DOHH2 (cell line): ENCODE data around the gene DLK1.

Source experiments
- H3F3A ChIP-seq: fragments of 200-600 bp; sonication (generic), shearing (Covaris generic); 2 replicates; pipeline ENCODE4 v1.6.0; 2016; ENCODE audit warnings: antibody characterized with exemption, mild to moderate bottlenecking; ENCODE audit not compliant: control insufficient read depth, insufficient read depth
- H3K27ac ChIP-seq: fragments of 200-600 bp; sonication (generic); 2 replicates; pipeline ENCODE4 v1.5.1; 2014; ENCODE audit warnings: low read depth, mild to moderate bottlenecking, low read length, moderate library complexity
- H3K27me3 ChIP-seq: fragments of 200-600 bp; sonication (generic); 2 replicates; pipeline ENCODE4 v1.6.1; 2014; ENCODE audit warnings: mild to moderate bottlenecking, low read length, mixed read lengths; ENCODE audit not compliant: control insufficient read depth
- H3K36me3 ChIP-seq: fragments of 200-600 bp; sonication (generic); 2 replicates; pipeline ENCODE4 v1.6.1; 2014; ENCODE audit warnings: mild to moderate bottlenecking, low read length, moderate library complexity, mixed read lengths; ENCODE audit not compliant: control insufficient read depth
- H3K4me1 ChIP-seq: fragments of 200-600 bp; sonication (generic); 2 replicates; pipeline ENCODE4 v1.6.1; 2014; ENCODE audit warnings: mild to moderate bottlenecking, low read length, mixed read lengths; ENCODE audit not compliant: control insufficient read depth
- H3K4me2 ChIP-seq: fragments of 200-600 bp; sonication (generic); 2 replicates; pipeline ENCODE4 v1.6.0; 2014; ENCODE audit warnings: mild to moderate bottlenecking, low read length, moderate library complexity
- H3K4me3 ChIP-seq: fragments of 200-600 bp; sonication (generic); 2 replicates; pipeline ENCODE4 v1.5.1; 2014; ENCODE audit warnings: mild to moderate bottlenecking, low read length, mixed read lengths
- H3K79me2 ChIP-seq: fragments of 200-600 bp; sonication (generic); 2 replicates; pipeline ENCODE4 v1.6.1; 2014; ENCODE audit warnings: mild to moderate bottlenecking, low read length, mixed read lengths; ENCODE audit not compliant: control insufficient read depth
- H3K9me2 ChIP-seq: fragments of 200-600 bp; sonication (generic); replicated peaks from 2 replicates; pipeline ENCODE4 v1.6.1; 2014; ENCODE audit warnings: mild to moderate bottlenecking, low read length, mixed read lengths; ENCODE audit not compliant: control insufficient read depth
- H3K9me3 ChIP-seq: fragments of 200-600 bp; sonication (generic); 2 replicates; pipeline ENCODE4 v1.6.1; 2014; ENCODE audit warnings: antibody characterized with exemption, low read length, mixed read lengths; ENCODE audit not compliant: control insufficient read depth, insufficient read depth
- H4K20me1 ChIP-seq: fragments of 200-600 bp; sonication (generic); 2 replicates; pipeline ENCODE4 v1.6.0; 2014; ENCODE audit warnings: low read depth, mild to moderate bottlenecking, antibody characterized with exemption, low read length, moderate library complexity; ENCODE audit not compliant: control insufficient read depth, insufficient read depth
- CTCF ChIP-seq: fragments of 200-600 bp; sonication (generic); IDR thresholded peaks from one replicate; pipeline ENCODE4 v1.5.1; 2014; ENCODE audit warnings: antibody characterized with exemption, mild to moderate bottlenecking, low read depth, low read length; ENCODE audit not compliant: poor library complexity, severe bottlenecking
- EZH2phosphoT487 ChIP-seq: fragments of 200-600 bp; sonication (generic); IDR thresholded peaks from 2 replicates; pipeline ENCODE4 v1.6.1; 2017; ENCODE audit warnings: borderline replicate concordance, mild to moderate bottlenecking, antibody characterized with exemption, low read length, moderate library complexity, mixed read lengths

DLK1 gene

GRCh38 chr14:100740929-100741328 is 14.2 kb downstream of the DLK1 start:
- no peaks in the 10 kb centered on the region for H4K20me1 ChIP-seq
- no peak overlapping the region for H3K27ac ChIP-seq

GRCh38 chr14:100741966-100742365 is 15.3 kb downstream of the DLK1 start:
- no peaks in the 10 kb centered on the region for H3K27me3 ChIP-seq
- H3K9me2 ChIP-seq = no peaks in the 10 kb centered on the region
- H3K36me3 ChIP-seq = no peaks in the 10 kb centered on the region
- no peaks in the 10 kb centered on the region for H3K9me3 ChIP-seq
- H3F3A ChIP-seq = no peaks in the 10 kb centered on the region
- TF ChIP-seq EZH2phosphoT487 (no peak), CTCF (no peak)
- H4K20me1 ChIP-seq = no peaks in the 10 kb centered on the region
- H3K4me2 ChIP-seq = no peak overlapping the region
- H3K4me3 ChIP-seq = no peak overlapping the region
- no peaks in the 10 kb centered on the region for H3K79me2 ChIP-seq
- no peaks in the 10 kb centered on the region for H3K4me1 ChIP-seq
- no peak overlapping the region for H3K27ac ChIP-seq

More at GRCh38 chr14:100740929-100741328, 14.2 kb downstream of the DLK1 start:
- Histone ChIP-seq H3F3A (no peaks in the 10 kb centered on the region), H3K27me3 (no peaks in the 10 kb centered on the region), H3K36me3 (no peaks in the 10 kb centered on the region), H3K79me2 (no peaks in the 10 kb centered on the region), H3K4me2 (no peak overlapping the region), H3K9me2 (no peaks in the 10 kb centered on the region), H3K9me3 (no peaks in the 10 kb centered on the region), H3K4me3 (no peak overlapping the region), H3K4me1 (no peaks in the 10 kb centered on the region)
- TF ChIP-seq EZH2phosphoT487 (no peak), CTCF (no peak)

GRCh38 chr14:100746326-100746725 is 19.6 kb downstream of the DLK1 start:
- Histone ChIP-seq H3F3A (no peaks in the 10 kb centered on the region), H3K9me2 (no peaks in the 10 kb centered on the region), H3K4me2 (no peak overlapping the region), H3K79me2 (no peaks in the 10 kb centered on the region), H3K4me1 (no peaks in the 10 kb centered on the region), H3K27me3 (no peaks in the 10 kb centered on the region), H3K27ac (no peak overlapping the region), H3K9me3 (no peaks in the 10 kb centered on the region), H4K20me1 (no peaks in the 10 kb centered on the region), H3K4me3 (no peak overlapping the region), H3K36me3 (no peaks in the 10 kb centered on the region)
- TF ChIP-seq CTCF (no peak), EZH2phosphoT487 (no peak)
